ENCODE results near the gene BMPR1A.

BMPR1A gene

DNA sequence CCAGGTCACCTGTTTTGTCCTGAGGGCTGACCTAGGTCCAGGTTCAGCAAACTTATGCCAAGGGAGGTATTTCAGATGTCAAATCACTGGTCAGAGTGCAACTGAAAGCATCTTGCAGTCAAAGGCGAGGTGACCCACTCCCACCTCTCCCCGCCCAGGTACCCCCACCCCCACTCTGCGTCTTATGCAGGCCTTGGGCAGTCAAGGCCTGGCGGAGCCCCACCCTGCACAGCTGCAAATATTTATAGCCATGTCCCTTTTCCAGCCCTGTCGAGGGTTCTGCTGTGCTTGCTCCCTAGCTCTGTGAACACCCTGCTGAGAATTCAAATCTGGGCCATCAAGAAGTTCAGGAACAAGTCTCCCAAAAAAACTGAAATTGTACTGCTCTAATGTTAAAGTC lies 40.6 kb upstream of the BMPR1A start:
- Histone ChIP-seq H3K9me3 (no peaks in the 10 kb centered on the region), H3K4me1 (peaks cover 0 to 11% (median 6%) of the 10 kb centered on the region in 4 donors), H3K36me3 (peaks cover 11 to 16% (median 15%) of the 10 kb centered on the region in 3 donors), H3K27ac (peak overlapping the region; percentile 32 to 41), H3K27me3 (no peaks in the 10 kb centered on the region), H3K4me3 (no peak overlapping the region)
- TF ChIP-seq CTCF (IDR thresholded peaks at IDR 0.05) = no peak
- peak; percentile 9 to 44 for DNase-seq
- intact Hi-C loops (cut with DNase I; ENCODE audit: low total_unique reads) = no loop called here

DNA sequence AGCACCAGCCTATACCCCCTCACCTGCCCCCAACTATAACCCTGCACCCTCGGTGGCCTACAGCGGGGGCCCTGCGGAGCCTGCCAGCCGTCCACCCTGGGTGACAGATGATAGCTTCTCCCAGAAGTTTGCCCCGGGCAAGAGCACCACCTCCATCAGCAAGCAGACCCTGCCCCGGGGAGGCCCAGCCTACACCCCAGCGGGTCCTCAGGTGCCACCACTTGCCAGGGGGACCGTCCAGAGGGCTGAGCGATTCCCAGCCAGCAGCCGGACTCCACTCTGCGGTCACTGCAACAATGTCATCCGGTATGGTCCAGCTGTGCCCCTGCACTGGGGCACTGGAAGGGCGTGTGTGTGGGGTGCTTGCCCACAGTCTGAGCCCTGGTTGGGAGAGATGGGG lies 40.0 kb upstream of the BMPR1A start:
- H3K27ac ChIP-seq = peak overlapping the region; percentile 32 to 41
- no peak for TF ChIP-seq CTCF (IDR thresholded peaks at IDR 0.05)
- intact Hi-C loops (cut with DNase I; ENCODE audit: low total_unique reads) = no loop called here
- peaks cover 11 to 16% (median 15%) of the 10 kb centered on the region in 3 donors for H3K36me3 ChIP-seq
- no peaks in the 10 kb centered on the region for H3K9me3 ChIP-seq
- no peaks in the 10 kb centered on the region for H3K27me3 ChIP-seq
- H3K4me3 ChIP-seq = no peak overlapping the region
- peak; percentile 9 to 48 for DNase-seq
- H3K4me1 ChIP-seq = peaks cover 0 to 9% (median 5%) of the 10 kb centered on the region in 4 donors

- H3K36me3 ChIP-seq = peaks cover 15 to 26% (median 19%) of the 10 kb centered on the region in 3 donors
- H3K4me3 ChIP-seq = no peak overlapping the region
- intact Hi-C loops (cut with DNase I; ENCODE audit: low total_unique reads) = no loop called here
- no peaks in the 10 kb centered on the region for H3K4me1 ChIP-seq
- TF ChIP-seq CTCF (IDR thresholded peaks at IDR 0.05) = no peak
- H3K27me3 ChIP-seq = no peaks in the 10 kb centered on the region
- peak overlapping the region; percentile 23 to 41 for H3K27ac ChIP-seq
- H3K9me3 ChIP-seq = no peaks in the 10 kb centered on the region
- DNase-seq = peak in 1 of 2 donors; percentile 27
Measured at GRCh38 chr10:86718556-86718955, 37.9 kb upstream of the BMPR1A start.

DNA sequence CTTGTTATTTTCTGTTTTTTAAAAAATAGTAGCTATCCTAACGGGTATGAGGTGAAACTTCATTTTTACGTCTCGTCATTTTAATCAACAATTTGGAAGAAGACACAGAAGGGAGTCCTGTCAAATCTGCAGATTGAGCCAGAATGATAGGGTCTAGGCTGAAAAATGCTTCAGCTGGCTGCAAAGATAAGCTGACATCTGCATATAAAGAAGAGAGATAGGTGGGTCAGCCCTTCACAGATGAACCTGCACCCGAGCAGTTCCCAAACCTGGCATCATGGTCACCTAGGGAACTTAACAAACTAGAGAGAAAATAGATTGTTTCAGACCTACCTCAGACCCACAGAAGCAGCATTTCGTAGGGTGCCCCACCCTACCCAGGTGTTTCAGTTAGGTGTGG lies 35.2 kb upstream of the BMPR1A start:
- H3K4me1 ChIP-seq = no peaks in the 10 kb centered on the region
- no peak for DNase-seq
- H3K36me3 ChIP-seq = peaks cover 17 to 31% (median 27%) of the 10 kb centered on the region in 3 donors
- peak overlapping the region in 1 of 2 donors; percentile 35 for H3K27ac ChIP-seq
- intact Hi-C loops (cut with DNase I; ENCODE audit: low total_unique reads) = no loop called here
- no peak for TF ChIP-seq CTCF (IDR thresholded peaks at IDR 0.05)
- H3K27me3 ChIP-seq = no peaks in the 10 kb centered on the region
- no peaks in the 10 kb centered on the region for H3K9me3 ChIP-seq
- H3K4me3 ChIP-seq = no peak overlapping the region

DNA sequence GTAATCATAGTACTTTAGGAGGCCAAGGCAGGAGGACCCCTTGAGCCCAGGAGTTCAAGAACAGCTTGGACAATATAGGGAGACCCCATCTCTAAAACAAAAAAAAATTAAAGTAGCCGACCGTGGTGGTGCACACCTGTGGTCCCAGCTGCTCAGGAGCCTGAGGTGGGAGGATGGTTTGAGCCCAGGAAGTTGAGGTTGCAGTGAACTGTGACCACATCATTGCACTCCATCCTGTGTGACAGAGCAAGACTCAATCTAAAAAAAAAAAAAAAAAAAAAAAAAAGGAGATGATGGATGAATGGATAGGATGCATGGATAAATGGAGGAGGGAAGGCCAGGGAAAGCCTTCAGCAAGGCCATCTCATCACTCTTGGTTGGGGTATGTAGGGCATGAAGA lies 33.4 kb upstream of the BMPR1A start:
- peaks cover 24 to 36% (median 28%) of the 10 kb centered on the region in 3 donors for H3K36me3 ChIP-seq
- no peaks in the 10 kb centered on the region for H3K27me3 ChIP-seq
- intact Hi-C loops (cut with DNase I; ENCODE audit: low total_unique reads) = no loop called here

More for the DNA sequence above, 33.4 kb upstream of the BMPR1A start:
- Histone ChIP-seq H3K4me1 (no peaks in the 10 kb centered on the region), H3K27ac (no peak overlapping the region), H3K4me3 (no peak overlapping the region), H3K9me3 (no peaks in the 10 kb centered on the region)
- TF ChIP-seq CTCF (IDR thresholded peaks at IDR 0.05) = no peak
- DNase-seq = no peak
